Measurements from ENCODE around the gene GJD2. TPM values are rescaled to one million over a fixed set of nuclear protein-coding genes. Genes with fewer than 3 reads are reported as not detected.

Gene GJD2
- total and polyA plus RNA-seq, 4 donors, result not detected

GRCh38 chr15:34729056-34729455 is 25.7 kb downstream of the GJD2 start:
- WGBS, result 72% methylated on average over 2 of the region's 2 CpGs
- Histone ChIP-seq H3K9me3 (ENCODE audit: control insufficient read depth in 4 of 4, low read length in 3 of 4) (no peaks in the 10 kb centered on the region), H3K4me3 (ENCODE audit: low read depth in 1 of 3, low read length in 3 of 3) (no peak overlapping the region), H3K36me3 (ENCODE audit: control insufficient read depth in 4 of 4, insufficient read depth in 3 of 4, low read depth in 1 of 4, low read length in 3 of 4) (no peaks in the 10 kb centered on the region), H3K27me3 (ENCODE audit: control insufficient read depth in 4 of 4, insufficient read depth in 4 of 4, low read length in 3 of 4) (peaks cover 0 to 2% (median 0%) of the 10 kb centered on the region in 4 donors), H3K9ac (ENCODE audit: low read depth in 1 of 2, low read length in 2 of 2) (no peak overlapping the region), H3K4me1 (ENCODE audit: control insufficient read depth in 4 of 4, insufficient read depth in 4 of 4, low read length in 3 of 4) (no peaks in the 10 kb centered on the region), H3K27ac (ENCODE audit: low read depth in 1 of 2, low read length in 2 of 2) (no peak overlapping the region)
- TF ChIP-seq HNF4A (conservative IDR thresholded peaks at IDR 0.05), result no peak
- no peak for TF ChIP-seq FOXA2 (IDR thresholded peaks at IDR 0.05)
- no peak for TF ChIP-seq NR2F2 (IDR thresholded peaks at IDR 0.05)
- no peak for TF ChIP-seq SP1 (IDR thresholded peaks at IDR 0.05)
- no peak for TF ChIP-seq YY1 (IDR thresholded peaks at IDR 0.05)
- TF ChIP-seq ZBTB33 (IDR thresholded peaks at IDR 0.05), result no peak
- TF ChIP-seq JUND (IDR thresholded peaks at IDR 0.05), result no peak
- no peak for TF ChIP-seq CTCF (IDR thresholded peaks at IDR 0.05; ENCODE audit: low read depth, low read length, missing input control)
- no peak for TF ChIP-seq MAX (IDR thresholded peaks at IDR 0.05)
- no peak for TF ChIP-seq GABPA (IDR thresholded peaks at IDR 0.05 in 1 of 2, conservative IDR thresholded peaks at IDR 0.05 in 1 of 2)
- DNase-seq (ENCODE audit: low spot score), result no peak

- peaks cover 0 to 13% (median 12%) of the 10 kb centered on the region in 4 donors for H3K4me1 ChIP-seq (ENCODE audit: control insufficient read depth in 4 of 4, insufficient read depth in 4 of 4, low read length in 3 of 4)
- H3K27me3 ChIP-seq (ENCODE audit: control insufficient read depth in 4 of 4, insufficient read depth in 4 of 4, low read length in 3 of 4), result peaks cover 0 to 2% (median 0%) of the 10 kb centered on the region in 4 donors
- no peak for DNase-seq (ENCODE audit: low spot score)
- H3K36me3 ChIP-seq (ENCODE audit: control insufficient read depth in 4 of 4, insufficient read depth in 3 of 4, low read depth in 1 of 4, low read length in 3 of 4), result no peaks in the 10 kb centered on the region
- no peak overlapping the region for H3K9ac ChIP-seq (ENCODE audit: low read depth in 1 of 2, low read length in 2 of 2)
- WGBS, result 82% methylated on average over 2 of the region's 2 CpGs
- no peak overlapping the region for H3K4me3 ChIP-seq (ENCODE audit: low read depth in 1 of 3, low read length in 3 of 3)
- no peak overlapping the region for H3K27ac ChIP-seq (ENCODE audit: low read depth in 1 of 2, low read length in 2 of 2)
- TF ChIP-seq ZBTB33 (IDR thresholded peaks at IDR 0.05), result no peak
- TF ChIP-seq TAF1 (conservative IDR thresholded peaks at IDR 0.05), result no peak
- TF ChIP-seq ATF3 (IDR thresholded peaks at IDR 0.05), result no peak
- TF ChIP-seq MAX (IDR thresholded peaks at IDR 0.05), result no peak
- TF ChIP-seq GABPA (IDR thresholded peaks at IDR 0.05 in 1 of 2, conservative IDR thresholded peaks at IDR 0.05 in 1 of 2), result no peak
- no peak for TF ChIP-seq RXRA (IDR thresholded peaks at IDR 0.05)
- TF ChIP-seq FOXA1 (IDR thresholded peaks at IDR 0.05), result no peak
- TF ChIP-seq FOXA2 (IDR thresholded peaks at IDR 0.05), result no peak
- TF ChIP-seq YY1 (IDR thresholded peaks at IDR 0.05), result no peak
- no peak for TF ChIP-seq JUND (IDR thresholded peaks at IDR 0.05)
- no peak for TF ChIP-seq RAD21 (IDR thresholded peaks at IDR 0.05)
- TF ChIP-seq EGR1 (IDR thresholded peaks at IDR 0.05; ENCODE audit: low read depth in 2 of 2), result no peak
- TF ChIP-seq HNF4G (IDR thresholded peaks at IDR 0.05), result no peak
- TF ChIP-seq SP1 (IDR thresholded peaks at IDR 0.05), result no peak
- no peak for TF ChIP-seq HNF4A (conservative IDR thresholded peaks at IDR 0.05)
- no peak for TF ChIP-seq NR2F2 (IDR thresholded peaks at IDR 0.05)
- TF ChIP-seq REST (IDR thresholded peaks at IDR 0.05), result no peak
- TF ChIP-seq CTCF (IDR thresholded peaks at IDR 0.05; ENCODE audit: low read depth, low read length, missing input control), result no peak
- no peaks in the 10 kb centered on the region for H3K9me3 ChIP-seq (ENCODE audit: control insufficient read depth in 4 of 4, low read length in 3 of 4)
Observed at GRCh38 chr15:34726406-34727100, 28.2 kb downstream of the GJD2 start.
